ENCODE measurements around the gene ACAP3. TPM values are rescaled to one million over a fixed set of nuclear protein-coding genes. Genes with fewer than 3 reads are reported as not detected.

ACAP3 gene
- total RNA-seq, 4 donors from 2014 or later, result 98.8 to 189 (median 115) TPM

DNA sequence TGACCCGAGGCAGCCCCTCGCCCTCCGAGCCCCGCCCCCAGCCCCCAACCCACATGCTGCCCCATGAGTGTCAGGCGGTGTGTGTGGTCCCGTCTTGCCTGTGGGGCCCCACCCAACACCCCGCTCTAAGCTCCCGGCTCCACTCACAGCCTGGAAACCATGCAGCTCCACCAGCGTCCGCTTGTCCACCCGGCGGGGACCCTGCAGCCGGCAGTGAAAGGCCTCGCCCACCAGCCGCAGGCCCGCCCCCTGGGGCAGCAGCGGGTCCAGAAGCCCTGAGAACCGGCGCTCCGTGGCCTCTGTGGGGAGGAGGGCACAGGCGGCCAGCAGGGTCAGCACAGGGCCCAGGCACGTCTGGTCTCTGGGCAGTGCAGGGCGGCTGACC, 63.9 kb downstream of the ACAP3 start:
- no peak overlapping the region for H3K4me3 ChIP-seq (ENCODE audit: low read depth, poor library complexity, severe bottlenecking)
- TF ChIP-seq, protein P1, sequence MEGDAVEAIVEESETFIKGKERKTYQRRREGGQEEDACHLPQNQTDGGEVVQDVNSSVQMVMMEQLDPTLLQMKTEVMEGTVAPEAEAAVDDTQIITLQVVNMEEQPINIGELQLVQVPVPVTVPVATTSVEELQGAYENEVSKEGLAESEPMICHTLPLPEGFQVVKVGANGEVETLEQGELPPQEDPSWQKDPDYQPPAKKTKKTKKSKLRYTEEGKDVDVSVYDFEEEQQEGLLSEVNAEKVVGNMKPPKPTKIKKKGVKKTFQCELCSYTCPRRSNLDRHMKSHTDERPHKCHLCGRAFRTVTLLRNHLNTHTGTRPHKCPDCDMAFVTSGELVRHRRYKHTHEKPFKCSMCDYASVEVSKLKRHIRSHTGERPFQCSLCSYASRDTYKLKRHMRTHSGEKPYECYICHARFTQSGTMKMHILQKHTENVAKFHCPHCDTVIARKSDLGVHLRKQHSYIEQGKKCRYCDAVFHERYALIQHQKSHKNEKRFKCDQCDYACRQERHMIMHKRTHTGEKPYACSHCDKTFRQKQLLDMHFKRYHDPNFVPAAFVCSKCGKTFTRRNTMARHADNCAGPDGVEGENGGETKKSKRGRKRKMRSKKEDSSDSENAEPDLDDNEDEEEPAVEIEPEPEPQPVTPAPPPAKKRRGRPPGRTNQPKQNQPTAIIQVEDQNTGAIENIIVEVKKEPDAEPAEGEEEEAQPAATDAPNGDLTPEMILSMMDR (IDR thresholded peaks at IDR 0.05), result no peak
- TF ChIP-seq POLR2A (IDR thresholded peaks at IDR 0.05), result no peak
- intact Hi-C loops (cut with DNase I; ENCODE audit: low total_unique reads), result no loop called here
- no peak for DNase-seq (ENCODE audit: low spot score in 2 of 2)
- WGBS, 2 donors, result 55 to 60% methylated on average over 3 to 23 of the region's 23 CpGs

DNA sequence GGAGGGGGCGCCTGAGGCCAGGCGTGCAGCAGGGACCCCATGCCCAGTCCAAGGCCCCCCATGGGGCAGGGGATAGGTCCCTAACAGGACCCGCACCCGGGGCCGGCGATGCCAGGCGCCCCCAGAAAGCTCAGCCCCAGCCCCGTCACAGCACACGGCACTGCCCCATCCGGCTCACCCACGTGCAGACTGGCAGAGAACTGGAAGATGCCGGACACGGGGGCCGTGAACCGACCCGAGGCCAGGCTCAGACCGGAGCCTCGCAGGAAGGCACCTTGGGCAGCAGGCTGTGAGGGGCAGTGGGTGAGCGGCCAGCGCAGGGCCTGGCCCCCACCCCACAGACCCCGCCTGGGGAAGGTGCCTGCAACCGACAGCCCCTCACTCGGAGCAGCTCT, 64.5 kb downstream of the ACAP3 start:
- no peak overlapping the region for H3K4me3 ChIP-seq (ENCODE audit: low read depth, poor library complexity, severe bottlenecking)
- no peak for DNase-seq (ENCODE audit: low spot score in 2 of 2)
- TF ChIP-seq, protein P1 (IDR thresholded peaks at IDR 0.05), result no peak
- TF ChIP-seq POLR2A (IDR thresholded peaks at IDR 0.05), result no peak
- intact Hi-C loops (cut with DNase I; ENCODE audit: low total_unique reads), result no loop called here
- WGBS, 2 donors, result 95% methylated on average over 18 to 20 of the region's 23 CpGs

DNA sequence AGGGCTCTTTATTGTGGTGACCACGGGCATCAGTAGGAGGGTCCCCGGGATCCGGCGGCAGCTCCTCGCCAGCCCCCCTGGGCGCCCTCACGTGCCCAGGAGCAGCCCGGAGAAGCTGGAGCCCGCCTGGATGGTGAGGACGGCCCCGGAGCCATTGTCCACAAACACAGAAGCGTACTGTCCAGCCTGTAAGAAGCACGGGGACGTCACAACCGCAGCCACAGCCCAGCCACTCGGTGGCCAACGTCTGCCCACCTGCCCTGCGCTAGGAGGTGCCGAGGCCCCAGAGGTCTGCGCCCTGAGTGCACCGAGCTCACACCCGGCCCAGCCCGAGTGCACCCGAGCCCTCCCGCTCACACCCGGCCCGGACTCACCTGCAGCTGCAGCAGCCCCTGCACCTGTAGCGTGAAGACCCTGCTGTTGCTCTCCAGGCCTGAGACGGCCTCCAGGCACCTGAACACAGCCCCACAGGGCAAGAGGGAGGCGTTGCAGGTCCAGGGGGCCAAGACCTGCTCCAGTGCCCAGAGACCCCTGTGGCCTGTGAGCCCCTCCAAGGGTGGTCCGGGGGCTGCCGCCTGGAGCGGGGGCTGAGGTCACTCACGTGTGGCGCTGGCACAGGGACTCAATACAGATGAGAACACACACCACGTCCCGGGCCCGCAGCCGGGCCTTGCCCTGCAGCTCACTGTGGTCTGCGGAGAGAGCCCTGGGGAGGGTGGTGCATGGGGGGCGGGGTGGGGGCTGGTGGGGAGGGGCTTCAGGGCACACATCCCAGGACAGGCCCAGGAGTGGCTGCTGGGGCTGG, 65.1 kb downstream of the ACAP3 start:
- DNase-seq (ENCODE audit: low spot score in 2 of 2), result no peak
- TF ChIP-seq, protein P1 (IDR thresholded peaks at IDR 0.05), result no peak
- TF ChIP-seq POLR2A (IDR thresholded peaks at IDR 0.05), result no peak
- 86 to 90% methylated on average over 34 to 36 of the region's 41 CpGs for WGBS, 2 donors
- intact Hi-C loops (cut with DNase I; ENCODE audit: low total_unique reads), result no loop called here
- H3K4me3 ChIP-seq (ENCODE audit: low read depth, poor library complexity, severe bottlenecking), result no peak overlapping the region

Small RNA genes lying within 50 kb of the gene (microRNA-seq; reads per million reads assigned to microRNA genes)
- gene MIR6726 (ENCODE audit: borderline number of aligned reads in 1 of 2, borderline replicate concordance in 2 of 2) (1.7 to 2.7 reads per million in 2 donors), gene MIR6727 (ENCODE audit: borderline number of aligned reads in 1 of 2, borderline replicate concordance in 2 of 2) (0 reads per million in 2 donors), gene MIR6808 (ENCODE audit: borderline number of aligned reads in 1 of 2, borderline replicate concordance in 2 of 2) (0 to 1.1 reads per million in 2 donors)

Other genes starting within 250 kb of the ACAP3 start
- gene RNF223, start 233.6 kb downstream of the ACAP3 start, total RNA-seq, result 10 to 100 TPM in 2 of 4 donors, 1 to 10 TPM in 2; 9.4 to 19.5 (median 10.5) TPM
- gene C1orf159, start 191.8 kb downstream of the ACAP3 start, total RNA-seq, result 10 to 100 TPM; 16.1 to 36.0 (median 21.5) TPM
- gene TTLL10, start 134.1 kb downstream of the ACAP3 start, total RNA-seq, result not detected
- gene TNFRSF18, start 101.3 kb downstream of the ACAP3 start, total RNA-seq, result 10 to 100 TPM; 19.8 to 36.8 (median 25.8) TPM
- 1 to 10 TPM in 1 of 4 donors, under 1 TPM in 1, not detected in 2; 0.69 to 1.4 TPM for gene TNFRSF4, start 93.8 kb downstream of the ACAP3 start, total RNA-seq
- 100 to 1,000 TPM in 2 of 4 donors, 10 to 100 TPM in 2; 81.7 to 121 (median 104) TPM for gene SDF4, start 75.9 kb downstream of the ACAP3 start, total RNA-seq
- 10 to 100 TPM; 12.8 to 26.1 (median 18.9) TPM for gene B3GALT6, start 75.7 kb downstream of the ACAP3 start, total RNA-seq
- gene C1QTNF12, start 61.2 kb downstream of the ACAP3 start, total RNA-seq, result 1 to 10 TPM in 2 of 4 donors, under 1 TPM in 1, not detected in 1; 0.46 to 9.8 (median 5.9) TPM
- 10 to 100 TPM; 49.0 to 72.8 (median 54.0) TPM for gene UBE2J2, start 34.1 kb downstream of the ACAP3 start, total RNA-seq
- gene SCNN1D, start 27.5 kb downstream of the ACAP3 start, total RNA-seq, result 1 to 10 TPM in 2 of 4 donors, under 1 TPM in 2; 0.84 to 5.3 (median 1.4) TPM
- gene PUSL1, start 667 bp upstream of the ACAP3 start, total RNA-seq, result 10 to 100 TPM; 42.3 to 62.1 (median 53.7) TPM
- gene INTS11, start 16.7 kb upstream of the ACAP3 start, total RNA-seq, result 100 to 1,000 TPM; 101 to 185 (median 105) TPM
- 10 to 100 TPM; 51.0 to 62.9 (median 57.4) TPM for gene CPTP, start 16.9 kb upstream of the ACAP3 start, total RNA-seq
- gene TAS1R3, start 23.4 kb upstream of the ACAP3 start, total RNA-seq, result 1 to 10 TPM in 2 of 4 donors, under 1 TPM in 2; 0.38 to 1.4 (median 0.79) TPM
- gene DVL1, start 41.5 kb upstream of the ACAP3 start, total RNA-seq, result 100 to 1,000 TPM in 3 of 4 donors, 10 to 100 TPM in 1; 92.0 to 163 (median 113) TPM
- gene MXRA8, start 50.6 kb upstream of the ACAP3 start, total RNA-seq, result 10 to 100 TPM; 34.1 to 76.1 (median 35.9) TPM
- 100 to 1,000 TPM in 3 of 4 donors, 10 to 100 TPM in 1; 97.3 to 140 (median 114) TPM for gene AURKAIP1, start 67.3 kb upstream of the ACAP3 start, total RNA-seq
- gene CCNL2, start 91.4 kb upstream of the ACAP3 start, total RNA-seq, result 100 to 1,000 TPM; 122 to 249 (median 142) TPM
- gene MRPL20, start 99.4 kb upstream of the ACAP3 start, total RNA-seq, result 100 to 1,000 TPM in 3 of 4 donors, 10 to 100 TPM in 1; 83.4 to 122 (median 106) TPM
- gene ANKRD65, start 113.3 kb upstream of the ACAP3 start, total RNA-seq, result 10 to 100 TPM in 1 of 4 donors, 1 to 10 TPM in 3; 3.1 to 10.9 (median 6.2) TPM
- 10 to 100 TPM; 26.5 to 36.4 (median 30.1) TPM for gene VWA1, start 127.8 kb upstream of the ACAP3 start, total RNA-seq
- 1 to 10 TPM in 1 of 4 donors, under 1 TPM in 3; 0.17 to 2.1 (median 0.63) TPM for gene ATAD3C, start 141.8 kb upstream of the ACAP3 start, total RNA-seq
- 10 to 100 TPM; 13.0 to 40.3 (median 17.1) TPM for gene ATAD3B, start 163.8 kb upstream of the ACAP3 start, total RNA-seq
- 10 to 100 TPM; 23.2 to 33.3 (median 26.9) TPM for gene ATAD3A, start 204.2 kb upstream of the ACAP3 start, total RNA-seq
- 1 to 10 TPM in 2 of 4 donors, under 1 TPM in 1, not detected in 1; 0.57 to 2.6 (median 2.0) TPM for gene TMEM240, start 232.7 kb upstream of the ACAP3 start, total RNA-seq

Measured in lower leg skin (tissue), 4 donors.